ENCODE measurements around the gene PPIF.
A peak's percentile ranks its signal among the peaks of the same experiment; 100 is the strongest.

Gene PPIF

GRCh38 chr10:79393924-79394610 lies 46.8 kb downstream of the PPIF start:
- Histone ChIP-seq H3K36me3 (ENCODE audit: control insufficient read depth in 1 of 2, insufficient read depth in 2 of 2, low read length in 2 of 2) (peaks cover 12 to 13% of the 10 kb centered on the region in 2 donors), H3K9me3 (ENCODE audit: control insufficient read depth in 1 of 2, low read length in 2 of 2) (no peaks in the 10 kb centered on the region), H3K27ac (ENCODE audit: low read length) (no peak overlapping the region), H3K27me3 (ENCODE audit: low read depth, low read length) (no peaks in the 10 kb centered on the region), H3K4me1 (ENCODE audit: control insufficient read depth in 1 of 2, insufficient read depth in 2 of 2, low read length in 2 of 2) (peaks cover 32 to 56% of the 10 kb centered on the region in 2 donors), H3K4me3 (ENCODE audit: low read depth in 1 of 2, low read length in 2 of 2) (no peak overlapping the region)

GRCh38 chr10:79394664-79395063 lies 47.4 kb downstream of the PPIF start:
- no peaks in the 10 kb centered on the region for H3K27me3 ChIP-seq (ENCODE audit: low read depth, low read length)
- no peak overlapping the region for H3K27ac ChIP-seq (ENCODE audit: low read length)
- H3K4me3 ChIP-seq (ENCODE audit: low read depth in 1 of 2, low read length in 2 of 2), result no peak overlapping the region
- H3K36me3 ChIP-seq (ENCODE audit: control insufficient read depth in 1 of 2, insufficient read depth in 2 of 2, low read length in 2 of 2), result peaks cover 12 to 13% of the 10 kb centered on the region in 2 donors
- H3K4me1 ChIP-seq (ENCODE audit: control insufficient read depth in 1 of 2, insufficient read depth in 2 of 2, low read length in 2 of 2), result peaks cover 37 to 58% of the 10 kb centered on the region in 2 donors
- H3K9me3 ChIP-seq (ENCODE audit: control insufficient read depth in 1 of 2, low read length in 2 of 2), result no peaks in the 10 kb centered on the region

GRCh38 chr10:79396520-79396919 lies 49.3 kb downstream of the PPIF start:
- H3K27ac ChIP-seq (ENCODE audit: low read length), result peak overlapping the region; percentile 88
- no peak overlapping the region for H3K4me3 ChIP-seq (ENCODE audit: low read depth in 1 of 2, low read length in 2 of 2)
- peaks cover 12 to 13% of the 10 kb centered on the region in 2 donors for H3K36me3 ChIP-seq (ENCODE audit: control insufficient read depth in 1 of 2, insufficient read depth in 2 of 2, low read length in 2 of 2)
- no peaks in the 10 kb centered on the region for H3K27me3 ChIP-seq (ENCODE audit: low read depth, low read length)
- no peaks in the 10 kb centered on the region for H3K9me3 ChIP-seq (ENCODE audit: control insufficient read depth in 1 of 2, low read length in 2 of 2)
- peaks cover 48 to 63% of the 10 kb centered on the region in 2 donors for H3K4me1 ChIP-seq (ENCODE audit: control insufficient read depth in 1 of 2, insufficient read depth in 2 of 2, low read length in 2 of 2)

DNA sequence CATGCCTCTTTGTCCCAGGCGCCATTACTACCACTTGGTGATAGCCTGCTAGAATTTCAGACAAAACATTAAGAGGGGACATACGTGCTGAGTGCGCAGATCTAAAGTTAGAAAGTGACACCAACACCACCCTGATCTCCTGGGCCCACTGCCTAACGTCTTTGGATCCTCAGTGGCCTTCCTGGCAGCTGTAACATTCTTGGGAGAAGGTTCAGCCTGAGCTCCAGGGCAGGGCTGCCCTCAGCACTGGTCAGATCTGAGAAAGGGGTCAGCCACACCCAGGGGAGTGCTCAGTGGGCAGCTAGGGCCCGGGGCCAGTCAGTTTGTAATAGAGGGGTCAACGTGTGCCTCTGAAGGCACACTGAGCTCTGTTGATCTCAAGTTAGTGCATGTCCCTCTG lies 49.8 kb downstream of the PPIF start:
- no peaks in the 10 kb centered on the region for H3K9me3 ChIP-seq (ENCODE audit: control insufficient read depth in 1 of 2, low read length in 2 of 2)
- H3K4me1 ChIP-seq (ENCODE audit: control insufficient read depth in 1 of 2, insufficient read depth in 2 of 2, low read length in 2 of 2), result peaks cover 52 to 63% of the 10 kb centered on the region in 2 donors
- no peaks in the 10 kb centered on the region for H3K27me3 ChIP-seq (ENCODE audit: low read depth, low read length)
- H3K27ac ChIP-seq (ENCODE audit: low read length), result peak overlapping the region; percentile 88
- peaks cover 12 to 13% of the 10 kb centered on the region in 2 donors for H3K36me3 ChIP-seq (ENCODE audit: control insufficient read depth in 1 of 2, insufficient read depth in 2 of 2, low read length in 2 of 2)
- H3K4me3 ChIP-seq (ENCODE audit: low read depth in 1 of 2, low read length in 2 of 2), result peak overlapping the region in 1 of 2 donors; percentile 55

- no peaks in the 10 kb centered on the region for H3K27me3 ChIP-seq (ENCODE audit: low read depth, low read length)
- H3K27ac ChIP-seq (ENCODE audit: low read length), result peak overlapping the region; percentile 88
- peaks cover 10 to 12% of the 10 kb centered on the region in 2 donors for H3K36me3 ChIP-seq (ENCODE audit: control insufficient read depth in 1 of 2, insufficient read depth in 2 of 2, low read length in 2 of 2)
- peak overlapping the region in 1 of 2 donors; percentile 55 for H3K4me3 ChIP-seq (ENCODE audit: low read depth in 1 of 2, low read length in 2 of 2)
- peaks cover 52 to 60% of the 10 kb centered on the region in 2 donors for H3K4me1 ChIP-seq (ENCODE audit: control insufficient read depth in 1 of 2, insufficient read depth in 2 of 2, low read length in 2 of 2)
- H3K9me3 ChIP-seq (ENCODE audit: control insufficient read depth in 1 of 2, low read length in 2 of 2), result no peaks in the 10 kb centered on the region
Observed at GRCh38 chr10:79397575-79398303, 50.5 kb downstream of the PPIF start.

DNA sequence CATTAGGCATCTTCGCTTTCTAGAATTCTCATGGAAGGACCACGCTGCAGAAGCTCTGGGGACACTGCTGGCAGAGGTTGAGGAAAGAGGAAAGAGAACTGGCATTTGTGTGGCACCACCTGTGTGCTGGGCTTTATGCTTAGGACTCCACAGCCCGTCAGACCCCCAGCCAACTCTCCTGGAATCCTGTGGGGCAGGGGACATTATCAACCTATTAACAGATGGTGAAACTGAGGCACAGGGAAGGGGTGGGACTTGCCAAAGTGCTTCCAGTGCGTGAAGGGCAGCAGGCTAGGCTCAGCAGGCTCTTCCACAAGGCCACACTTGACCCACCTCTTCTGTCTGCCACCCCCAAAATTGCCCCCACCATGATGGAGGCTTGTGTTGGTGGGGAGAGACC lies 51.4 kb downstream of the PPIF start:
- Histone ChIP-seq H3K4me1 (ENCODE audit: control insufficient read depth in 1 of 2, insufficient read depth in 2 of 2, low read length in 2 of 2) (peaks cover 53 to 60% of the 10 kb centered on the region in 2 donors), H3K27me3 (ENCODE audit: low read depth, low read length) (no peaks in the 10 kb centered on the region), H3K27ac (ENCODE audit: low read length) (peak overlapping the region; percentile 88), H3K9me3 (ENCODE audit: control insufficient read depth in 1 of 2, low read length in 2 of 2) (no peaks in the 10 kb centered on the region), H3K36me3 (ENCODE audit: control insufficient read depth in 1 of 2, insufficient read depth in 2 of 2, low read length in 2 of 2) (peaks cover 7 to 8% of the 10 kb centered on the region in 2 donors), H3K4me3 (ENCODE audit: low read depth in 1 of 2, low read length in 2 of 2) (peak overlapping the region in 1 of 2 donors; percentile 55)

DNA sequence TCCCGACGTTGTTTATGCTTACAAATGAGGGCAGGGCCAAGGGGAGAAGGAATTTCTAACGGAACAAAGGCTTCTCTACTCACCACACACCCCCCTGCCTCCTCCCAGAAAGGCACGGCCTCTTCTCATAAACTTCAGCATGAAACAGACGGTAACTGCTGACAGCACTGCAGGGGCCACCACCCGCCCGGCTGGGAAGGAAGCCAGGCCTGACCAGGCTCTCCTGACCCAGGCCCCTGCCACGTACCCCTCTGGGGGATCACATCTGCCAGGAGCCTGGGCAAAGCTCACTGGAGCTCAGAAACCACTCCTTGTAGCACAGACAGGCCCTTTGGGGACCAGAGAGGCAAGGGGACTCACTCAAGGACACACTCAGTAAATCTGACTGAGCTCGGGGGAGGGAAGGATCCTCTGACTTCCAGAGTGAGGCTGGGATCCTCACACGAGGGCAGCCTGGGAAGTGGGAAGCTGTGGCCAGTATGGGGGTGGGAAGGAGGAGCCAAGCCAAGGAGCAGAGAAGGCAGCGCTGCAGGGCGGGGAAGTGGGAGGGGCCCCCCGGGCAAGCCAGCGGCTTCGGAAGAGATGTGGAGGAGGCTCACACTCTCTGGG lies 52.1 kb downstream of the PPIF start:
- H3K27me3 ChIP-seq (ENCODE audit: low read depth, low read length), result no peaks in the 10 kb centered on the region
- peak overlapping the region; percentile 88 for H3K27ac ChIP-seq (ENCODE audit: low read length)
- H3K4me3 ChIP-seq (ENCODE audit: low read depth in 1 of 2, low read length in 2 of 2), result peak overlapping the region in 1 of 2 donors; percentile 55
- H3K36me3 ChIP-seq (ENCODE audit: control insufficient read depth in 1 of 2, insufficient read depth in 2 of 2, low read length in 2 of 2), result peaks cover under 1 to 1% of the 10 kb centered on the region in 2 donors
- no peaks in the 10 kb centered on the region for H3K9me3 ChIP-seq (ENCODE audit: control insufficient read depth in 1 of 2, low read length in 2 of 2)
- H3K4me1 ChIP-seq (ENCODE audit: control insufficient read depth in 1 of 2, insufficient read depth in 2 of 2, low read length in 2 of 2), result peaks cover 59 to 60% of the 10 kb centered on the region in 2 donors

GRCh38 chr10:79400146-79401004 lies 53.1 kb downstream of the PPIF start:
- H3K27ac ChIP-seq (ENCODE audit: low read length), result peak overlapping the region; percentile 17
- H3K4me1 ChIP-seq (ENCODE audit: control insufficient read depth in 1 of 2, insufficient read depth in 2 of 2, low read length in 2 of 2), result peaks cover 60 to 70% of the 10 kb centered on the region in 2 donors
- H3K4me3 ChIP-seq (ENCODE audit: low read depth in 1 of 2, low read length in 2 of 2), result peak overlapping the region in 1 of 2 donors; percentile 55
- no peaks in the 10 kb centered on the region for H3K9me3 ChIP-seq (ENCODE audit: control insufficient read depth in 1 of 2, low read length in 2 of 2)
- no peaks in the 10 kb centered on the region for H3K27me3 ChIP-seq (ENCODE audit: low read depth, low read length)
- H3K36me3 ChIP-seq (ENCODE audit: control insufficient read depth in 1 of 2, insufficient read depth in 2 of 2, low read length in 2 of 2), result no peaks in the 10 kb centered on the region

DNA sequence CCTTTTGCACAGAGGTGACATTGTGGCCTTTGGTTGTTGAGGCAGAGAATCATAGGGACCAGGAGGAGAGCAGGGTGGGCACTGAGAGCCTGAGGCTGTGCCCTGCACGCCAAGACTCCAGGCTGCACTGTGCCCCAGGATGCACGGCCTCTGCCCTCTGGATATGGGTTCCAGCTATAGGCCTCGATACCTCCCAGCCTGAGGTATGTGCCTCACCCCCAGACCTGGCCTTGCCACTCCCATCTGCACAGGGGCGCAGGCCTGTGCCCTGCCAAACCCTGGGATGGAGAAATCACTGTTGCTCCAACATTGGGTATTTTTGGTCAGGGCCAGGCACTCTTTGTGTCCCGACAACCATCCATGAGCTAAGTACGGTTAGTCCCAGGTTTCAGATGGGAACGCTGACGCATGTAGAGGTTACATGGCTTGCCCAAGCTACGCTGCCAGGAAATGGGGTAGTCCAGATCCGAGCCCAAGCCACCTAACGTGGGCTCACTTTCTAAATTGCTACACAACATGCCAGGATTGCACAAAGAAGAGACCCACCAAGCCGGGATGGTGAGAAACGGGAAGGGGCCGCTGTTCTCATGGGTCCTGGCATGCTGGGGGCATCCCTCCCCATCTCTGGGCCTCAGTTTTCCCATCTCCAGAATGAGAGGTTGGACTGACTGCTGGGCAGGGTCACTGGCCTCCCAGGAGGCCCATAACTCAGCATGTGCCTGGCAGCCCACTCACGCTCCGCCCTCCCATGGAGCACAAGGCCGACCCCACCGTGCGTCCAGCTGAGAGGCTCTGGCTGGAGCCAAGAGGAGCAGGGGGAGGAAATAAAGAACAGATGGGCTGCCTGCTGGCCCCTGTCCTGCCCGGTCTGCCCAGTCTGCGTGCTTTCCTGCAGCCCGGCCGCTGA lies 54.0 kb downstream of the PPIF start:
- H3K9me3 ChIP-seq (ENCODE audit: control insufficient read depth in 1 of 2, low read length in 2 of 2), result no peaks in the 10 kb centered on the region
- no peaks in the 10 kb centered on the region for H3K36me3 ChIP-seq (ENCODE audit: control insufficient read depth in 1 of 2, insufficient read depth in 2 of 2, low read length in 2 of 2)
- H3K27me3 ChIP-seq (ENCODE audit: low read depth, low read length), result no peaks in the 10 kb centered on the region
- H3K27ac ChIP-seq (ENCODE audit: low read length), result peak overlapping the region; percentile 45
- H3K4me3 ChIP-seq (ENCODE audit: low read depth in 1 of 2, low read length in 2 of 2), result no peak overlapping the region
- H3K4me1 ChIP-seq (ENCODE audit: control insufficient read depth in 1 of 2, insufficient read depth in 2 of 2, low read length in 2 of 2), result peaks cover 57 to 78% of the 10 kb centered on the region in 2 donors

- H3K27ac ChIP-seq (ENCODE audit: low read length), result peak overlapping the region; percentile 7
- H3K36me3 ChIP-seq (ENCODE audit: control insufficient read depth in 1 of 2, insufficient read depth in 2 of 2, low read length in 2 of 2), result no peaks in the 10 kb centered on the region
- H3K27me3 ChIP-seq (ENCODE audit: low read depth, low read length), result no peaks in the 10 kb centered on the region
- H3K4me3 ChIP-seq (ENCODE audit: low read depth in 1 of 2, low read length in 2 of 2), result no peak overlapping the region
- peaks cover 43 to 77% of the 10 kb centered on the region in 2 donors for H3K4me1 ChIP-seq (ENCODE audit: control insufficient read depth in 1 of 2, insufficient read depth in 2 of 2, low read length in 2 of 2)
- no peaks in the 10 kb centered on the region for H3K9me3 ChIP-seq (ENCODE audit: control insufficient read depth in 1 of 2, low read length in 2 of 2)
Observed at GRCh38 chr10:79402625-79402946, 55.3 kb downstream of the PPIF start.

Data from muscle layer of duodenum (tissue), 2 donors.